Stimulated activated CD8-positive, alpha-beta memory T cell treated with anti-CD3 and anti-CD28 coated beads, Interleukin-7, amount 100 ng/mL, for 48 hours (primary cell): ENCODE data around the gene PIAS1.
A peak's percentile ranks its signal among the peaks of the same experiment; 100 is the strongest.
"Not testable (repeated sequence)": the region's sequence is repeated elsewhere in the genome, so short reads cannot be mapped to it uniquely, and the experiment has no call there.

Source experiments
- DNase-seq, 2 donors: peaks; one replicate each; pipeline ENCODE4 v3.0.0-alpha.2; 2020; ENCODE audit warnings: low read depth in 1 of 2; ENCODE audit errors: extremely low read depth in 1 of 2

The PIAS1 gene

DNA sequence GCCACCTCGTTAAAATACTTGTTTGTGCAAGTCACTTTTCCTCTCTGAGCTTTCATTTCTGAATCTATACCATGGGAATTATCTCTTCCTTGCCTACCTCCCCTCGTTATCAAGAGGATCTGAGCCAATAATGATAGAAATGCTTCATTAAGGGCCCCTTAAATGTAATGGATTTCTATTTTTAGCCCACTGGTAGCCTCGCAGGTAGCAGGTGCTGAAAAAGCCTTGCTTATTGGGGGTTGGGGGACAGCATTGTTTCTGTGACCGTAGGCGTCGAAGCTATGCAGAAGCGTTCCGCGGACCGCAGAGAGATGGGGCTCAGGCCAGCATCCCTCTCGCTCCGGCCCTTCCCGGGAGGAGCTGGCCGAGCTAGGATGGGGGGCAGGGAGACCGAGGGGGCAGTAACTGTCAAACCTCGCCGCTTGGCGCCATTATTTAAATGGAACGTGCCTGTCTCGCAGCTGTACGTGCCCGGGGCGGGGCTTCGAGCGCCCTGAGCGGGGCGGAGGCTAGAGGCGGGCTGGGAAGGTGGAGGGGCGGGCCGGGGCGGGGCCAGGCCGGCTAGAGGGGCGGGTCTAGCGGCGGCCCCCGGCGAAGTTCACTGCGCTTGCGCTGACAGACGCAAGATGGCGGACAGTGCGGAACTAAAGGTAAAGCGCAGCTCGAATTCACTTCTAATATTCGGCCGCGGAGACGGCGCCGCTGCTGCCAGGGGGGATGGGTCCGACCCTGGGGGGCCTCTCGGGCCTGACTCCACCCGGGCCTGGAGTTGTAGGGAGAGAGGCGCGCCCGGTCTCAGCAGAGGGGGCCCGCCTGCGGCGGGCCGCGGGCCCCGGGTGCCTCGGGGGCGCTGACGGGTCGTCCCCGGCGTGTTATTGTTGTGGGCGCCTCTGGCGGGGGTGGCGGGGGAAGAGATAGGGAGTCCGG lies at the start of gene PIAS1:
Gene PIAS1, plus strand, starts transcription at position 615 of the 927 bp plus-strand sequence. Its CDS starts 12 bp downstream, at position 627.
- DNase-seq: peak; percentile 85 to 91

DNA sequence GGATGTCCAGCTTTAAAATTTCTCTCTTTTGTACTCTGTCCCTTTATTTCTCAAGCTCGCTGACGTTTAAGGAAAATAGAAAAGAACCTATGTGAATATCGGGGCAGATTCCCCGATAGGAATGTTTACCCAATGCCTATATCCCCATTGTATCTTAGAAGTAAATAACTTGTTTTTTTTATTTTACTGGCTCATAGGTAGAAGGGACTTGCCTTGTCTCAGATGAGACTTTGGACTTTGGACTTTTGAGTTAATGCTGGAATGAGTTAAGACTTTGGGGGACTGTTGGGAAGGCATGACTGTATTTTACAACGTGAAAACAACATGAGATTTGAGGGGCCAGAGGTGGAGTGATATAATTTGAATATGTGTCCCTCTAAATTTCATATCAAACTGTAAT lies 46.5 kb upstream of the PIAS1 start:
- not testable (repeated sequence) for DNase-seq

DNA sequence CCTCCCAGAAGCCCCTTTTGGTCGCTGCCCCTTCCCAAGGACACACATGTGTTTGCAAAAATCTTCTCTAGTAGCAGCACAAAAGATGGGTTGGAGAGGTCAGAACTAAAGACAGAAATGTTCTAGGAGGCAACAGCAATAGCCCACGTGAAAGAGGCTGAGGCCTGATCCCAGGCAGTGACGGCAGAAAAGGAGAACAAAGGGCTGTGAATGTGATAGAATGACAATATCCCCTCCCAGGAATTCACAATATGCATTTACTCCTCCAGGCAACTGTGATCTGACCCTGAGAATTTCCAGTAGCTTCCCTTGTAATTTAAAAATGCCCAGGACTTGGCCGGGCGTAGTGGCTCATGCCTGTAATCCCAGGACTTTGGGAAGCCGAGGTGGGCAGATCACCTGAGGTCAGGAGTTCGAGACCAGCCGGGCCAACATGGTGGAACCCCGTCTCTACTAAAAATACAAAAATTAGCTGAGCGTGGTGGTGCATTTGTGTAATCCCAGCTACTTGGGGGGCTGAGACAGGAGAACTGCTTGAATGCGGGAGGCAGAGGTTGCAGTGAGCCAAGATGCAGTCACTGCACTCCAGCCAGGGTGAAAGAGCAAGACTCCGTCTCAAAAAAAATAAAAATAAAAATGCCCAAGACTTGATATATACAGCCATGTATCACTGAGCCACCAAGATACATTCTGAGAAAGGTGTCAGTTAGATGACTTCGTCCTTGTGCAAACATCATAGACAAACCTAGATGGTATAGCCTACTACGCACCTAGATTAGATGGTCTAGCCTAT lies 43.6 kb upstream of the PIAS1 start:
- no peak for DNase-seq

DNA sequence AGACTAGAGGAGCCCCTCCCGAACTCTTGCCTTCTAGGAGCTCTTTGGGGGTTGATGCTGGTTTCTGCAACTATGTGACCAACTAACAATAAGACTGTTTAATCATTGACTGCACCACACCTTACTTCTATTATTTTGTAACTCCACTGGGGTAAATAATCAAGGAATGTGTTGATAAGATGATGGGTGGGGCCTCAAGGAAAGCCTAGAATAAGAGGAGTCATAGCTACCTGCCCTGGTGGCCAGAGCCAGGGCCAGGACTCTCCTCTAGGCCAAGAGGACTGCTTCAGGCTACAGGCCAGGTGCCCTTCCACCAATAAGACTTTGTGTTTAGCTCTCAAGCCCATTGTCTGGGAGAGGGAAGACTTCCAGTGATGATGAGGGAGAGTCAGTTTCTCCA lies 41.2 kb upstream of the PIAS1 start:
- no peak for DNase-seq

DNA sequence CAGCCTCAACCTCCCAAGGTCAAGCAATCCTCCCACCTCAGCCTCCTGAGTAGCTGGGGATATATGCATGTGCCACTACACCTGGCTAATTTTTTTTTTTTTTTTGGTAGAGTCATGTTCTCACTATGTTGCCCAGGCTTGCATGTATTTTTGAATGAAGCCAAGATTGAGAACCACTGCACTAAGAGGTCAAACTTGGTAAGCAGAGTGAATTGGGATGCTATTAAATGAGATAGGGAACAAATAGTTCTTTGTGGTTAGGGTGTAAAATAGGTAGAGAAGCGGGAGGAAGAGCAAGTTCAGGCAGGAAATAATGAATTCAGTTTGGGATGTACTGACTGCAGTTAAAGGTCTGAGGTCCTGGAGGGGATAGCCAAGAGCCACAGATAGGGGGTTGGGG lies 39.9 kb upstream of the PIAS1 start:
- no peak for DNase-seq

DNA sequence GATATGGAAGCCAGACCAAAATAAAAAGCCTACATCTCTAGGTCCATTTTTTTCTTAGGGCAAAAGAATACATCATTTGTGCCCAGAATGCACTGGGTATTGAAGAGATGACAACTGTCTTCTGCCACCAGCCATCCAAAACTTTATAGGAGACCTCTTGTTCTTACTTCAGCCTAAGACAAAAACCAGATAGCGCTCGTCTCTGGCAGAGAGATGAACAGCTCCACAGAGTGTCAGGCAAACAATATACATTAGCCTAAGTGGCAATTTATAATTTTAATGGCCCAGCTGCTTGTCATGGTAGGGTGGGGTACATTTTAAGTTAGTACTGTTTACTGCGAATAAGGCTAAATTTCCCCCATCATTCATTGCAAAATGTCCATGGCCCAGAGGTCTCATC lies 38.9 kb upstream of the PIAS1 start:
- DNase-seq: no peak

DNA sequence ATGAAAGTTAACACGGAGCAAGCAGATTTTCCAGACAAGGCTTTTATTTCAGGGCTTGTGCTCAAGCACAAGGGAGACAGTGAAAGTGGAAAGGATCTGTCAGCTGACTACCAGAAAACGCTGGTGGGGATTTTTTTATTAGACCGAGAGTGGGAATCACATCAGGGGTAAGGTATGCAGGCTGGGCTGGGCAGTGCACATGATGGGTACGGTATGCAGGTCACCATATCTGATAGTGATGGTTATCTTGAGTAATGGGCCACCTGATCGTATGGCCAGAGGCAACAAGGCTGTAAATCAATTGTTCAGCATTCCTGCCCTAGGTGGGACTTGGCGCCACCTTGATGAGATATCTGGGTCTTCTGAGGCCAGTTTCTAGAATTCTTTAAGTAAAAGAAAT lies 36.9 kb upstream of the PIAS1 start:
- DNase-seq: no peak

DNA sequence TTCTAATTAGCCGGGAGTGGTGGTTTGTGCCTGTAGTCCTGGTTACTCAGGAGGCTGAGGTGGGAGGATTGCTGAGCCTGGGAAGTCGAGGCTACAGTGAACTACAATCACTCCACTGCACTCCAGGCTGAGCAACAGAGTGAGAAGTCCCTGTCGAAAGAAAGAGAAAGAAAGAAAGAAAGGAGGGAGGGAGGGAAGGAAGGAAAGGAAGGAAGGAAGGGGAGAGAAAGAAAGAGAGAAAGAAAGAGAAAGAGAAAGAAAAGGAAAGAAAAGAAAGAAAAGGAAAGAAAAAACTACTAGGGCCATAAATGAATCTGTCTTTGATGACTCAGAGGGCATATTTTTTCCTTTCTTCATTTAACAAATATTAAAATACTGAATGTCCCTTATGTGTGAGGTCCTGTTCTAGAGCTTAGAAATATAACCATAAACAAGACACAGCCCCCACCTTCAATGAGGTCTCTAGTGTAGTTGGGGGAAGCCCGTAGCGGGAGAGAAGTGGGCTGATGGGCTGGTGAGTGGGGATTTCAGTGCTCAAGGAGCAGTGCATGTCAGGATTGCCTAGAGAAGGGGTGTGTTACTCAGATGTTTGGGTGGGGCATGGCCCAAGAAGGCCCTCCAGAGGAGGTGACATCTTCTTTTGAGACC lies 35.2 kb upstream of the PIAS1 start:
- DNase-seq: no peak

DNA sequence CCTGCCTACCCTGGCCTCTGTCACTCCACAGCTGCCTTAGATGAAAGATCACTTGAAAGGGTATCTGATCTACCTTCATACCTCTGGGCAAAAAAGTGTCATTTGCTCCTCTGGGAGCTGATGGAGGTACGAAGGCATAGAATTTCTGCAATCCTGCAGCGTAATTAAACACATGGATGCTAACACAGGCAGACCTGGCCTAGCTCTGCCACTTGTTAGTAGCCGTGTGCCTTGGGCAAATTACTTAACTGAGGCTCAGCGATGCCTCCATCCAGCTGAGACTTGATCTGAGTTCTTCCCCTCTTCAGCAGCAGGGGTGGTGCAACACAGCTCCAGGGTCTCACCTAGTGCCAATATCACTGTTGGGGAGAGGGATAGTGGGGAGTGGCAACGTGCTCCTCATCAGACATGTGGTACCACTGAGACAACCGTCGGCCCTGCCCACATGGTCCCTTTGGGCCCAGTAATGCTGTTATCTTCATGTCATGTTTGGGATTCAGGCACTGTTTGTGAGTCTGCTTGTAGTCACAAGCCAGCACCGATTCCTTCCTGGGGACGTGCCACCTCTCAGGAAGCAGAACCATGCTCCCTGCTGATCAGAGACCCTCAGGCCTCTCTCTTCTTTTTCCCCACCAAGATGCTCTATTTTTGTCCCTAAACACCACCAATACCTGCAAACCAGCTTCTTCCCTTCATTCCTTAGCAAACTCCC lies 34.1 kb upstream of the PIAS1 start:
- DNase-seq: no peak

DNA sequence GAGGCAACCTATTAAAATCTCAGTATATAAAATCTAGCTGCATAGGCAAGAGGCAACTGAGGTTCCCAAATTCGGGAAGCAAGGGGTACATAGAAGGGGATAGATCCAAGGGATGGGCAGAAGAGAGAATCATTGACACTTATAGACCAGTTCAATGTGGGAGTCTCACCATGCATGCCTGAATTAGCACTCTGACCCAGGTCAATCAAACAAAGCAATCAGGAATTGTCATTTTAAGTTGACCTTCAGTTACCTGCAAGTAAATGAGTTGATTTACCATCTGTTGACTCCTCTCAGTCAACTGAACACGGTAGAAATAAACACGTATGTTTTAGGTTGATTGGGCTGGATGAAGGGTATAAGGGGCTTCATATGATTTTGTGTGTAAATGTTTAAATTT lies 33.4 kb upstream of the PIAS1 start:
- DNase-seq: no peak

DNA sequence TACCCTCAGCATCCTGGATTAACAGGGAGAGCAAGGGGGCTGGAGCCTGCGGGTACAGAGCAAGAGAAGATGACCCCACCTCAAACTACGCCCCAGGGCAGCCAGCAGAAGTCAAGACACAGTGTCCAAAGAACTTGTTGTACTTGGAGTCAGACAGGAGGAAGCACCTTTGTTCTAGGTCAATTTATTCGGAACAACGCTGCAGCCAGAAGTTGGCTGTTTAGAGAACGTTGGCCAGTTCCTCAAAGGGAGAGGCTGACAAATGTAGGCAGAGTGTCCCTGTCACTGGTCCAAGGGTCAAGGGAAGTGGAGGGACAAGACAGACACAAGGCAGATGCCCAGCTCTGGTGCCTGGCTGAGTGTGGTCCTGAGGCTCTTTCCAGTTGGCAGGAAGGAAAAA lies 32.1 kb upstream of the PIAS1 start:
- no peak for DNase-seq

DNA sequence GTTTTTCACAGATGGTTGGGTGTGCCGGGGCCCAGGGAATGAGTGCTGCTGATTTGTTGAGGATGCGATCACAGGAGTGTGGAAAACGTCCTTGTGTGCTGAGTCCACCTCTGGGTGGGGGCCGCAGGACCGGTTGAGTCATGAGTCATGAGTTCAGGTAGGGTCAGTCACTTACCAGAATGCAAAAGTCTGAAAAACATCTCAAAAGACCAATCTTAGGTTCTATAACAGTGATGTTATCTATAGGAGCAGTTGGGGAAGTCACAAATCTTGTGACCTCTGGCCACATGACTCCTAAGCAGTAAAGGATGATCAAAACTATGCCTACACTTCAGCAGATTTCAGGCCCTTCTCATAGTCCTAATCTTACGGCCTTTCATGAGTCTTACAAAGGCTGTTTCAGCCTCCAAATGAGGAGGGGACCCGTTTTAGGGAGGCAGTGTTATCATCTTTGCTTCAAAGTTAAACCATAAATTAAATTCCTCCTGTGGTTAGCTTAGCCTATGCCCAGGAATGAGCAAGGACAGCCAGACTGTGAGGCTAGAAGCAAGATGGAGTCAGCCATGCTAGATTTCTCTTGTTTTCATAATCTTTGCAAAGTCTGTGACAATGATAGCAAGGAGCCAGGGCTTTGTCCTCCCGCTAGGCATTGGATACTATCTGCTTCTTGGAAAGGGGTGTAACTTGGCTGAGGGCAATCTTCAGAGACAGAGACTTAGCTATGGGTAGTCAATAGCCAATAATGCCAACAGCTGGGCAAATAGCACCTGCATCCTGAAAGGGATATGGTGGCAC lies 30.6 kb upstream of the PIAS1 start:
- DNase-seq: no peak

DNA sequence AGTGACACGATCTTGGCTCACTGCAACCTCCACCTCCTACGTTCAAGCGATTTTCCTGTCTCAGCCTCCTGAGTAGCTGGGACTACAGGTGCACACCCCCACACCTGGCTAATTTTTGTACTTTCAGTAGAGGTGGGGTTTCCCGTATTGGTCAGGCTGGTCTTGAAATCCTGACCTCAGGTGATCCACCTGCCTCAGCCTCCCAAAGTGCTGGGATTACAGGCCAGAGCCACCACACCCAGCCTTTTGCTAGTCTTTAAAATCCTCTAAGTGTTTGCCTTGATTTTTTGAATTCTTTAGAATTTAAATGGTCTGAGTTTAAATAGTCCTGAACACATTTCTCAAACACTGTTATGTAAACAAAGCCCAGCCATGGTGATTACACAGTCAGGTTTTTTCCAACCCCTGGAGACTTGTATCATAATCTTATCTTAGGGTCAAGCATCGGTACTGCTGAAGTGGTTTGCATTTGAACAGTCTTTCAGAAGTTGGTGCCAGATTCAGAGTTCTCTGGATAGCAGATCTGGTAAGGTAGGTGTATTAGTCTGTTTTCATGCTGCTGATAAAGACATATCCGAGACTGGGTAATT lies 28.2 kb upstream of the PIAS1 start:
- no peak for DNase-seq

DNA sequence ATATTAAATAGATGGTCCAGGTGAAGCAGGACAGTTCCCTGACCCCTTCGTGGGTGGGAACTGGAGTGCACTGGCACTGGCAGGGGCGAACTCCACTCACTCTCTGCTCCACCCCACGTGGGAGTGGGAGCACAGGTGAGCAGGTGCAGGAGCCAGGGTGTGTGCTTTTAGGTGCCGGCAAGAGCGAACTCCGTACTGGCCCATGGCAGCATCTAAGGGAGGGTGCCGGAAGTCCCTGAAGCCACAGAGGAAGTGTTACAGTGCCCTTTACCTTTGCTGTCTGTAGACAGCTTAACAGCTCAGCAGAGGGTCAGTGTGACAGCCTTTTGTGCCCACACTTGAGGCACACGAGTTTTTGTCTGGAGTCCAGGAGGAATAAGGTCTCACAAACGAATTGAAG lies 26.7 kb upstream of the PIAS1 start:
- DNase-seq: no peak

DNA sequence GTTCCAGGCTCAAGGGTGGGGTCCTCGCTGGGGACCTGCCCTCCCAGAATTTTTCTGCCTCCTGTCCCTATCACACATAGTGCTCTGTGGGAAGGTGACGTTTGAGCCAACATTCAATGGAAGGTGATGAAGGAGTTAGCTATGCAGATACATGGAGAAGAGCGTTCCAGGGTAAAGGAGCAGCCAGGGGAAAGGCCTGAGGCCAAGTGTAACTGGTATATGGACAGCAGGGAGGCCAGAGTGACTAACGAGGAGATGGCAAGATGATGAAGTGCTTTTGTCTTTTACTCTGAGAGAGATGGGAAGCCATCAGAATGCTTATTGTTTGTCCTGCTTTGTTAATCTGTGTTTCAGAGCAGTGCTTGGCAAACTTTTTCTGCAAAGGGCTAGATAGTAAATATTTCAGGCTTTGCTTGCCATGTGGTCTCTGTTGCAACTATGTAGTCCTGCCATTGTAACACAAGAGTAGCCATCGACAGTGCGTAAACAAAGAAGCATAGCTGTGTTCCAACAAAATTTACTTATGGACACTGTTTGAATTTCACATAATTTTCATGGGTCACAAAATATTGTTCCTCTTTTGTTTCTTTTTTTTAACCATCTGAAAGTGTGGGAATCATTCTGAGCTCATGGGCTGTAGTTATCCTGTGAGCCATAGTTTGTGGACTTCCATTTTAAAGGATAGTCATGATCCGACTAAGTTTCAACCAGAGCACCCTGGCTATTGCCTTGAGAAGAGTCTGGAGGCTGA lies 25.8 kb upstream of the PIAS1 start:
- no peak for DNase-seq

DNA sequence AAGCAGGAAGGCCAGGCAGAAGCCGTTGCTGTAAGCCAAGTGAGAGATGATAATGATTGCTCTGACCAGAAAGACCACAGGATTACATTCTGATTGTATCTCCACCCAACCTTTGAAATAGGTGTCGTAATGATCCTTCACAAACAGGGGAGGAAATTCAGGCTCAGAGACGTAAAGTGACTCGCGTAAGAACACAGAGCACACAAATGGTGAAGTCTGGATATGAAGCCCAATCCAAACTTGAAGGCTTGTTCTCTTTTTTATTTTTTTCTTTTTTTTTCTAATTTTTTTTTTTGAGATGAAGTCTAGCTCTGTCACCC lies 25.3 kb upstream of the PIAS1 start:
- no peak for DNase-seq

DNA sequence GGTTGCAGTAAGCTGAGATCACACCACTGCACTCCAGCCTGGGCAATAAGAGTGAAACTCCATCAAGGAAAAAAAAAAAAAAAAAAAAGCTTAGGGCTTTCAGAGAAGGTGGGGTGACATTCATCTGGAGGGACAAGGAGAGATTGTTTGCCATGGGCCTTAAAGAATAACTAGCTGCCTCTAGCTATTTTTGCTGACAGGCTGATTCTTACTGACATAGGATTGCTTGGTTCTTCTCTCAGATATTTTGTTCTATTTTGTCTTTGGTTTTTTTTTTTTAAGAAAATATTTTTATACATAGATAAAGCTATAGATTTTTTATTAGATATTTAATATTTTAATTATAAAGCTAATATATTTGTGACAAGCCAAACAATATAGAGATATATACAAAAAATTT lies 24.2 kb upstream of the PIAS1 start:
- no peak for DNase-seq

DNA sequence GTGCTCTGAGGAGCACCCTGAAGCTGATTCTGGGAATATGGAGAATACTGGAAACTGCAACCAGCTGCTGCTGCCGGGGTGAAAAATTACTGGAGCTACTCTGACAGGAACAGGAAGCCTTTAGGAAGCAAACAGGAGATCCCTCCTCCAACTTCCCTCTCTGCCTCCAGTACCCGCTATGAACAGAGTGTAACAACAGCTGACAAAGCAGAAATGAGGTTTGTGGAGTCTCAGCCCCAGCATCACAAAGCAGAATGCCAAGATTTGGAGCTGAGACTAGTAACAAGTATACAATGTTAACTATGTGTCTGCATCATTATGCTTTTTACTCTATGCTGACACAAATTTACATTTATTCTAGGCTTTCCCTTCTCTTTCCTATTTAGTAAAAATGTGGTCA lies 22.7 kb upstream of the PIAS1 start:
- no peak for DNase-seq

DNA sequence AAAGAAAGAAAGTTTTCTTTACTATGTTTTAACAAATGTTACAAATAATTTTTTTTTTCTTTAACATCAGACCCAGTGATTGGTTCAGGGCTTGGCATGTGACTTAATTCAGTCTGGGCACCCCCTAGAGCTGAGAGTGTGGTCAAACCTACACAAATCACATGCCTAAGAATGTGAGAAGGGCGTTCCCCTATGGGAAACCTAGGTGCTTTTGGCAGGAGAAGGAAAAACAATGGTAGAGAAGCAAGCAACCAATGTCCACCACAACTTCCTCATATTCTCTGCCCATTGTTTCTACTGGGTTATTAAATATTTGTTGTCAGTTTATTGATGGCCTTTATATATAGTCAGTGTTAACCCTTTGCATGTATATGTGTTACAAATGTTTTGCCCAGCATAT lies 21.4 kb upstream of the PIAS1 start:
- no peak for DNase-seq
